G401 (cell line): ENCODE results near the gene TUFT1. TPM values are rescaled to one million over a fixed set of nuclear protein-coding genes. Genes with fewer than 3 reads are reported as not detected.

ENCODE experiments used
- DNase-seq: peaks from one replicate; pipeline ENCODE4 v3.0.0-alpha.2; 2015; ENCODE audit warnings: low spot score
- in situ Hi-C: cut with HindIII; loops from 2 replicates; pipeline ENCODE4 v1.10.0; 2016; ENCODE audit warnings: low sequenced_read_pairs, mixed read lengths
- total RNA-seq: library from RNA; depleted of rRNA; stranded (reverse); fragments of >200 nt; shearing (Covaris generic); gene quantifications from 2 replicates; pipeline ENCODE4 v1.2.3, GENCODE V29; 2014

TUFT1 gene
- total RNA-seq, 1 experiment from 2014 or later, result 8.2 TPM

GRCh38 chr1:151534662-151535278 is 5.3 kb upstream of the TUFT1 start:
- peak; percentile 65 for DNase-seq
- in situ Hi-C loops, result no loop called here

DNA sequence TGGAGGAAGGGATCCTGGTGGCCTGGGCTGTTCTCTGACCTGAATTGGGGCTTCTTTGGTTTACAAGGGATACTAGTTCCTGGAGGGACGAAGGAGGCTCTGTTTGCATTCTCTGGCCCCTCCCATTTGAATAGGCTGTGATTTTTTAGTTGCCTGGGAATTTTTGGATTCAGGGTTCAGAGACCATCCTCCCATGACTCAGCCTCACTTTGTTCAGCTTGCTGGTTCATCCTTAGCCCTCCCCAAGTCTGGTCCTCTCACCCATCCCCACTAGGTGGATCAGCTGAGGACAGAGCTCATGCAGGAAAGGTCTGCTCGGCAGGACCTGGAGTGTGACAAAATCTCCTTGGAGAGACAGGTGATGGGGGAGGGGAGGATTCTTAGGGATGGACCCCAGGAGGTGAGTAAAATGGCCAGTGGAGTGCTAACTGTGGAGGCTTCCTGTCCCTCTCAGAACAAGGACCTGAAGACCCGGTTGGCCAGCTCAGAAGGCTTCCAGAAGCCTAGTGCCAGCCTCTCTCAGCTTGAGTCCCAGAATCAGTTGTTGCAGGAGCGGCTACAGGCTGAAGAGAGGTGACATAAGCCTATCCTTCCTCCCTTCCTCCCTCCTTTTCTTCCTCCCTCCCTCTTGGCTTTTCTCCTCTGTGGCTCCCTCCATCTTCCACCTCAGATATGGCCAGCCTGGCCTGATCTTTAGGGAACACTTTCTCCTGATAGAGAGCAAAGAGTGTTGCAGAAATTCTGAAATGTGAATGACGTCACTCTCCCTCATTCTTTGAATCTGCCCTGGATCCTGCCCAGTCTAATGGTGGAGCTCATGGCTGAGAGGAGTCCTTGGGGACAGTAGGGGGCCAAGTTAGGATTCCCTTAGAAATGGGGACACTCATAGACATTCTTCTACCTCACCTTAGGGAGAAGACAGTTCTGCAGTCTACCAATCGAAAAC is 4.5 kb upstream of the TUFT1 start:
- no peak for DNase-seq
- in situ Hi-C loops, result no loop called here

- in situ Hi-C loops, result no loop called here
- DNase-seq, result no peak
Observed at GRCh38 chr1:151536499-151536898, 3.6 kb upstream of the TUFT1 start.

DNA sequence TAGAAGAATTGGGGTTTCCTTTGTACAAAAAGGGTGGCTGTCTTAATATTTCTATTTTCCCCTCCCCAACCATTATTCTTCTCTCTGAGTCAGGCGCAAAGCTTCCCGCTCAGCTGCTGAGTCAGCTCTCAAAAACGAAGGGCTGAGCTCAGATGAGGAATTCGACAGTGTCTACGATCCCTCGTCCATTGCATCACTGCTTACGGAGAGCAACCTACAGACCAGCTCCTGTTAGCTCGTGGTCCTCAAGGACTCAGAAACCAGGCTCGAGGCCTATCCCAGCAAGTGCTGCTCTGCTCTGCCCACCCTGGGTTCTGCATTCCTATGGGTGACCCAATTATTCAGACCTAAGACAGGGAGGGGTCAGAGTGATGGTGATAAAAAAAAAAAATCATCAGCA is 3.0 kb upstream of the TUFT1 start:
- no peak for DNase-seq
- in situ Hi-C loops, result no loop called here

DNA sequence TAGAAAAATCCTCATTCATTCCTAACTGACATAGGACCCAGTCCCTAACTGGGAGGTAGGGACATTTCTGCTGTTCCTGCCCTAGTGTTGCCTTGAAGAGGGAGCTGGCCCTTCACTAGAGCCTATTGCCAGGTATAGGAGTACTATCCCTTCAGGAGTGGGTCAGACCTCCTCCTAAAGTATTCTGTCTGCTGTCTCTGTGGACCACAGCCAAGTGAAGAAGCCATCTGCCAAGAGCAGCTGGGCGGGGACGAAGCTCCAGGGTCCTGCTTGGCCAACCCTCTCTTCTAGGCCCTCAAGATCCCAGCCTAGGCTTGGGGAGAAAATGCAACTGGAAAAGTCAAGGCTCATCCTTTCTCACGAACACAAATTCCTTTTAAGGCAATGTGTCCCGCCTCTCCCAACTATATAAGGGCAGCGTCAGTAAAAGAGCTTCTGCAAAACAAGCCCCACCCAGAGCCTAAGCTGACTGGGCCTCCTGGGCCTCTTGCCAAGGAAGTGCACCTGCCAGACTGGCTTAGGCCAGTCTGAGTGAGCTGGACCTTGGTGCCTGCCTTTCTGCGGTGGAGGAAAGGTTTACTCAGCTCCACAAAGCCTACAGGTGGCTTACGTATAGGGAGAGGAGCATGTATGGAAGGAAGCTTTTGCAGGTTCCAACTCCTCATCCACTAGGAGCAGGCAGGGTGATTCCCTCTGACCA is 638 bp upstream of the TUFT1 start:
- in situ Hi-C loops, result no loop called here
- DNase-seq, result peak; percentile 89

DNA sequence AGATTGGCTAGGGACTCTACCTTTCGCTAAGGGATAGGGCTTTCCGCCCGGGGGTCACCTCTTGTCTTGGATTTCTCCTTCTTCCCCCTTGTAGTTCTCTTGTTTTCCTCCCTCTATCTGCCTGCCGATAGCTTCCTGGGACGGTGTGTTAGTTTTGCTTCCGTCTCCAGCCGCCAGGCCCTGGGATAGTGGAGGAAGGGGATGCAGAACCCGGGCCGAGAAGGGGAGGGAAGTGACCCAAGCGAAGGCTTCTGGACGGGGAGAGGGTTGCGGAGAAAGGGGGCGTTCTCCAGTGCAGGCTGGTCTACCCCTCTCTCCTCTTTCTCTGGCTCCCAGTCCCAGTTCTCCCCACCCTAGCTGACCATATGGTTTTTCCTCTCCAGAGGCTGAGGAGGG is 871 bp downstream of the TUFT1 start:
- in situ Hi-C loops, result no loop called here

GRCh38 chr1:151541752-151542151 is 1.6 kb downstream of the TUFT1 start:
- in situ Hi-C loops, result no loop called here
- DNase-seq, result no peak

More for the DNA sequence above, 871 bp downstream of the TUFT1 start:
- peak; percentile 45 for DNase-seq

GRCh38 chr1:151542710-151543129 is 2.6 kb downstream of the TUFT1 start:
- in situ Hi-C loops, result no loop called here
- DNase-seq, result no peak

GRCh38 chr1:151545542-151545941 is 5.4 kb downstream of the TUFT1 start:
- in situ Hi-C loops, result no loop called here
- no peak for DNase-seq

- in situ Hi-C loops, result no loop called here
- no peak for DNase-seq
Observed at GRCh38 chr1:151546011-151546925, 6.2 kb downstream of the TUFT1 start.

DNA sequence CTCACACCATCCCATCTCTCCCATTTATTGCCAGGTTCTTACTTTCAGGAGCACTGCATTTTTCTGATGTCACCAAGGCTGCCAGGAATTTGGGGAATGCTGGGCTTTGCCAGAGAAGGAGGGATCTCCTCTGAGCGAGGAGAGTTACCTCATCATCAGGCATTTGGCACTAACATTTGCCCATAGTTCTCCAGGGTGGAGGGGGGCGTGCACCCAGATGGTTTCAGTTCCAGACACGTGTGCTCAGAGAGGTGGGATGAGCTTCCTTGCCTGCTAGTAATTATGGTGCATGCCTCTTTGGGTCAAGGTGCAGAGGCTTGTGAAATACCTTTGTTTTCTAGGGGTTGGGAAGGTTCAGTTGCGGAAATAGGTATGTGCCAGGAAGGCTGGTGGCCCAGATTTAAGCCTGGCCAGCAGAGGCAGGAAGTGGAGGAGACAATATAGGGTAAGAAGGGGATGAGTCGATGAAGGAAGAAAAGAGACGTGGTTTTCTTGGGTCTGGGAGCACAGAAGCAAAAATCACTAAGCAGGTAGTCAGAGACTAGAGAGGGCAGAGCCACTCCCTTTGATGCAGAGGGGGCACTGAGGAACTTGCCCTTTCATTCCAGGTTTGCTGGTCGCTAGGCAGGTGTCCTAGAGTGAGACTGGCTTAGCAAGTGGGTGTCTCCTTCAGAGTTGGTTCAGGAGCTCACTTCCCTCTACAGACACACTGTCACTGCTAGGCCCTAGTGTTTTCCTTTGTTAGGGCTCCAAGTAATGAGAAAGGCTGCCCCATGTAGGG is 7.2 kb downstream of the TUFT1 start:
- no peak for DNase-seq
- in situ Hi-C loops, result no loop called here

DNA sequence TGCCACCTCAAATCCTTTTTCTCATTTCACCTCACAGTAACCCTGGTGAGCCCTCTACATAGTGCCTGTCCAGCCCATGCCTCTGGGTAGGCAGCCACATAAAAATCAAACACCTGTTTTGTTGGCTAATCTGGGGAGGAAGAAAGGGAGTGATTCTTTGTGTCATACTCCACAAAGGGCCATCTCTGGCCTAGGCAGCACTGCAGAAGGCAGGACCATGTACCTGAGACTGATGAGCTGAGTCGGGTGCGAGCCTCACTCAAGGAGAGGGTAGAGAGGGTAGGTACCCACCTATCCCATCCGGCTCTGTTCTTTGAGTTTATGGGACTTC is 7.8 kb downstream of the TUFT1 start:
- in situ Hi-C loops, result no loop called here
- DNase-seq, result no peak

DNA sequence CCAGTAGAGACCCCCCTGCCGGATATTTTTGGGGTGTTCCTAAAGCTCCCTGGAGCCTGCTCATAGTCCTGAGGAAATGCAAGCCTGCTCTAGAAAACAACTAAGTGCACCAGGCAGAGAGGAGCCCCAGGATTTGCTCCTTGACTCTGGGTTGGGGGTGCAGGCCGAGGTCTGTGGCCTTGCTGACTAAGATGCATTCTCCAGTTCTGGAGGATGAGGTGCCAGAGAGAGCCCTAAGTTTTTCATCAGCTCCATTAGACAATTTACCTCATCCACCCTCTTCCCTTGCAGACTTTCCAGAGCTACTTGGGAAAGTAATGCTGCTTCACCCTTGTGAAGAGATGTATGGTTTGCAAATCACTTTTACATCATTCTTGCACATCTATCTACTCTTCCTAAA is 9.1 kb downstream of the TUFT1 start:
- no peak for DNase-seq
- in situ Hi-C loops, result no loop called here

DNA sequence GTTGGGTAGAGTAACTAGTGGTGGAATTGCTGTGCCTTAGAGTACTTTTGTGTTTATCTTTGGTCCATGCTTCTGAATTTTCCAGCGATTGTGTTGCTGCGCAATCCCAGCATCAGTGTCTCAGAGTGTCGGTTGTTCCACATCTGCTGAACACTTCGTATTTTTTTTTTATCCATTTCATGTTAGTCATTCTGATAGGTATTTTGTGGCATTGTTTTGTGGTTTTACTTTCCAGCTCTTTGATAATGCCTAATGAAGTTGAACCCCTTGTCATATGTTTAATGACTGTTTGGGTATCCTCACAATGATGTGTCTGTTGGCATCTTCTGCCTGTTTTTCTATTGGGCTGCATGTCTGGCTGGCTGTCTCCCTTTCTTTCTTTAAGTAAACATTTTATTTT is 13.6 kb downstream of the TUFT1 start:
- in situ Hi-C loops, result no loop called here
- DNase-seq, result no peak

GRCh38 chr1:151556052-151556451 is 15.9 kb downstream of the TUFT1 start:
- no peak for DNase-seq
- in situ Hi-C loops, result no loop called here

DNA sequence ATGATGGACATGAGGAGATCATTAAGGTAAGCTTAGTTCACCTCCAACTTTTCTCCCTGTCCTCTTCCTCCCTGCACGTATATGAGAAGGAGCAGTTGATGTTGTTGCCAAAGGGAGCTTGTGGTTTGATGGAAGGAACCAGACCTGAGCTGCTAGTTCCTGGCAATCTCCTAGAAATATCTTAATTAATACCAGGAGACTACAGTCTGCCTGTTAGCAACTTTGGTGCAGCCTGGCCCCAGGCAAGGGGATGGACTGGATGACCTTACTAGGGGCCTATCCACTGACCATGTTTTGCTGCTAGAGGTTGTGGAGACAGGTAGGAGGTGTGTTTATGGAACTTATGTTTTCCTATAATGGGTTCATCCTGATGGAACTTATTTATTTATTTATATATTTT is 22.6 kb downstream of the TUFT1 start:
- in situ Hi-C loops, result no loop called here

GRCh38 chr1:151563376-151563775 is 23.3 kb downstream of the TUFT1 start:
- in situ Hi-C loops, result no loop called here
- DNase-seq, result no peak

More for the DNA sequence above, 22.6 kb downstream of the TUFT1 start:
- DNase-seq, result no peak

DNA sequence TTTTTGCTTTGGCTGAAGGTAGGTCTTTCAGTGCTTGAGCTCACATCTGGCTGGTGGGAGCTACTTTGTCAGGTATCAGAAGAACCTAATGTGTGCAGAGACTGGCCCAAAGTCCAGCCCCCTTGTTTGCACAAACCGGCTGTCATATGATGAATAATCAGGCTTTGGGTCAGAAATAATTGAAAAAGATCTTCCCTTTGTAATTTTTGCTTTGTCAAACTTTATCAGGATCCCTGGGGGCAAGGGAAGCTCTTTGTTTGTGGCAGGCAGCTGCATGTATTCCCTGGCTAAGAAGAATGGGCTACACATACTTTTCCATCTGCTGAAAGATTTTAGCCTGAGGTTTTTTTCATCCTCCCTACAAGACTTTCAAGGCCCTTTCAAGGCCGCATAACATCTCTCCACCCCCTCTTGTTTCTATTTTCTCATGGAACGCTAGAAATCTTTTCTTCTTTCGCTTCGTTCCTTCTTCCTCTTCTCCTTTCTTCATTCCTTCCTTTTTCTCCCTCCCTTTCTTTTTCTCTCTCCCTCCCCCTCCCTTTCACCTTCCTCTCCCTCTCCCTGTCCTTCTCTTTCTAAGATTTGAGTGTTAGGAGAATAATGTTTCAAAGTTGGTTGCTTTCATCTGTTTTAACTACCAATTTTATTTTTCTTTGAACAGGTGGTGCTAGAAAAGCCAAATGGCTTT is 25.5 kb downstream of the TUFT1 start:
- DNase-seq, result no peak
- in situ Hi-C loops, result no loop called here
